K562 (cell line): ENCODE data around the gene LTK. TPM values are rescaled to one million over a fixed set of nuclear protein-coding genes. Genes with fewer than 3 reads are reported as not detected.

Experiments
- DNMT1 ChIP-seq: fragments of 450-650 bp; IDR thresholded peaks from 2 replicates; pipeline ENCODE4 v1.6.1; 2016; ENCODE audit warnings: antibody characterized with exemption, mild to moderate bottlenecking
- EP300 ChIP-seq: IDR thresholded peaks from 2 replicates; pipeline ENCODE4 v1.6.1; 2012; ENCODE audit warnings: low read length, improper control_type of control experiment
- FOXK1 ChIP-seq: sonication (generic); formaldehyde crosslinking; IDR thresholded peaks from 2 replicates; pipeline ENCODE4 v1.8.0; 2022; ENCODE audit warnings: missing genetic modification reagents, mild to moderate bottlenecking, borderline replicate concordance
- GATA2 ChIP-seq: sonication (generic); formaldehyde crosslinking; IDR thresholded peaks from 2 replicates; pipeline ENCODE4 v1.4.0; 2020; ENCODE audit warnings: mild to moderate bottlenecking, missing genetic modification reagents
- MAFG ChIP-seq: fragments of 450-650 bp; conservative IDR thresholded peaks from 2 replicates; pipeline ENCODE4 v1.6.1; 2016; ENCODE audit warnings: missing genetic modification characterization, missing compliant biosample characterization
- MBD1 ChIP-seq: fragments of 250-450 bp; sonication (Bioruptor Pico); IDR thresholded peaks from 2 replicates; pipeline ENCODE4 v1.8.0; 2022; ENCODE audit warnings: inconsistent platforms
- SIN3A ChIP-seq, 2 experiments: fragments of 150-350 bp in 1 of 2; IDR thresholded peaks; 2 replicates each; pipeline ENCODE4 v1.6.1; 2011 to 2016; ENCODE audit warnings: borderline replicate concordance in 2 of 2, low read depth in 2 of 2, low read length in 2 of 2, mild to moderate bottlenecking in 2 of 2, moderate library complexity in 2 of 2; ENCODE audit not compliant: control insufficient read depth in 1 of 2
- STAT5A ChIP-seq: IDR thresholded peaks from 2 replicates; pipeline ENCODE4 v1.6.1; 2012; ENCODE audit warnings: low read length, inconsistent platforms, borderline replicate concordance
- polyA plus RNA-seq, 8 experiments: library from polyadenylated mRNA; depleted of rRNA in 4 of 8; stranded (reverse) in 5 of 8; unstranded in 3 of 8; fragments of >200 nt; fragmentation: Nextera tagmentation in 2 of 8; fragmentation: Illumina TruSeq in 1 of 8; extraction: Ambion mirVana in 2 of 8; extraction: Trizol in 1 of 8; gene quantifications; 2 replicates each; pipeline versions ENCODE4 v1.2.1 to v1.2.3, GENCODE V29; 2011 to 2014; ENCODE audit warnings: inconsistent platforms in 1 of 8, missing spikeins in 1 of 8
- total RNA-seq, 7 experiments: library from RNA; depleted of rRNA in 6 of 7; stranded (reverse); fragments of >200 nt in 6 of 7; fragmentation: Illumina TruSeq in 2 of 7; extraction: Trizol in 2 of 7; gene quantifications; 2 replicates each; pipeline versions ENCODE4 v1.2.1 to v1.2.3, GENCODE V29; 2011 to 2021; ENCODE audit warnings: low replicate concordance in 1 of 7
- TF ChIP-seq, protein P1 (sequence below): fragments of 250-450 bp; sonication (Bioruptor Pico); IDR thresholded peaks from 2 replicates; pipeline ENCODE4 v1.4.0; 2020
- TF ChIP-seq, protein P2 (sequence below): fragments of 250-450 bp; sonication (Bioruptor Pico); IDR thresholded peaks from 2 replicates; pipeline ENCODE4 v1.5.1; 2021; ENCODE audit warnings: mild to moderate bottlenecking
- TF ChIP-seq, protein P3 (sequence below): fragments of 200-400 bp; formaldehyde crosslinking; IDR thresholded peaks from 2 replicates; pipeline ENCODE4 v1.6.1; 2017; ENCODE audit warnings: mild to moderate bottlenecking, low read depth, low read length, moderate library complexity

Gene LTK
- total and polyA plus RNA-seq, 9 of the 15 experiments (the other 6 are each of a cell fraction or from before 2014, with no cell fraction given) = 0.25 to 4.4 (median 1.8) TPM

- TF ChIP-seq, protein P1, sequence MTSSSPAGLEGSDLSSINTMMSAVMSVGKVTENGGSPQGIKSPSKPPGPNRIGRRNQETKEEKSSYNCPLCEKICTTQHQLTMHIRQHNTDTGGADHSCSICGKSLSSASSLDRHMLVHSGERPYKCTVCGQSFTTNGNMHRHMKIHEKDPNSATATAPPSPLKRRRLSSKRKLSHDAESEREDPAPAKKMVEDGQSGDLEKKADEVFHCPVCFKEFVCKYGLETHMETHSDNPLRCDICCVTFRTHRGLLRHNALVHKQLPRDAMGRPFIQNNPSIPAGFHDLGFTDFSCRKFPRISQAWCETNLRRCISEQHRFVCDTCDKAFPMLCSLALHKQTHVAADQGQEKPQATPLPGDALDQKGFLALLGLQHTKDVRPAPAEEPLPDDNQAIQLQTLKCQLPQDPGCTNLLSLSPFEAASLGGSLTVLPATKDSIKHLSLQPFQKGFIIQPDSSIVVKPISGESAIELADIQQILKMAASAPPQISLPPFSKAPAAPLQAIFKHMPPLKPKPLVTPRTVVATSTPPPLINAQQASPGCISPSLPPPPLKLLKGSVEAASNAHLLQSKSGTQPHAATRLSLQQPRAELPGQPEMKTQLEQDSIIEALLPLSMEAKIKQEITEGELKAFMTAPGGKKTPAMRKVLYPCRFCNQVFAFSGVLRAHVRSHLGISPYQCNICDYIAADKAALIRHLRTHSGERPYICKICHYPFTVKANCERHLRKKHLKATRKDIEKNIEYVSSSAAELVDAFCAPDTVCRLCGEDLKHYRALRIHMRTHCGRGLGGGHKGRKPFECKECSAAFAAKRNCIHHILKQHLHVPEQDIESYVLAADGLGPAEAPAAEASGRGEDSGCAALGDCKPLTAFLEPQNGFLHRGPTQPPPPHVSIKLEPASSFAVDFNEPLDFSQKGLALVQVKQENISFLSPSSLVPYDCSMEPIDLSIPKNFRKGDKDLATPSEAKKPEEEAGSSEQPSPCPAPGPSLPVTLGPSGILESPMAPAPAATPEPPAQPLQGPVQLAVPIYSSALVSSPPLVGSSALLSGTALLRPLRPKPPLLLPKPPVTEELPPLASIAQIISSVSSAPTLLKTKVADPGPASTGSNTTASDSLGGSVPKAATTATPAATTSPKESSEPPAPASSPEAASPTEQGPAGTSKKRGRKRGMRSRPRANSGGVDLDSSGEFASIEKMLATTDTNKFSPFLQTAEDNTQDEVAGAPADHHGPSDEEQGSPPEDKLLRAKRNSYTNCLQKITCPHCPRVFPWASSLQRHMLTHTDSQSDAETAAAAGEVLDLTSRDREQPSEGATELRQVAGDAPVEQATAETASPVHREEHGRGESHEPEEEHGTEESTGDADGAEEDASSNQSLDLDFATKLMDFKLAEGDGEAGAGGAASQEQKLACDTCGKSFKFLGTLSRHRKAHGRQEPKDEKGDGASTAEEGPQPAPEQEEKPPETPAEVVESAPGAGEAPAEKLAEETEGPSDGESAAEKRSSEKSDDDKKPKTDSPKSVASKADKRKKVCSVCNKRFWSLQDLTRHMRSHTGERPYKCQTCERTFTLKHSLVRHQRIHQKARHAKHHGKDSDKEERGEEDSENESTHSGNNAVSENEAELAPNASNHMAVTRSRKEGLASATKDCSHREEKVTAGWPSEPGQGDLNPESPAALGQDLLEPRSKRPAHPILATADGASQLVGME (CRISPR knock-in tag) = peak; percentile 57; the same call in 1 of the 2 replicates
- TF ChIP-seq, protein P2, sequence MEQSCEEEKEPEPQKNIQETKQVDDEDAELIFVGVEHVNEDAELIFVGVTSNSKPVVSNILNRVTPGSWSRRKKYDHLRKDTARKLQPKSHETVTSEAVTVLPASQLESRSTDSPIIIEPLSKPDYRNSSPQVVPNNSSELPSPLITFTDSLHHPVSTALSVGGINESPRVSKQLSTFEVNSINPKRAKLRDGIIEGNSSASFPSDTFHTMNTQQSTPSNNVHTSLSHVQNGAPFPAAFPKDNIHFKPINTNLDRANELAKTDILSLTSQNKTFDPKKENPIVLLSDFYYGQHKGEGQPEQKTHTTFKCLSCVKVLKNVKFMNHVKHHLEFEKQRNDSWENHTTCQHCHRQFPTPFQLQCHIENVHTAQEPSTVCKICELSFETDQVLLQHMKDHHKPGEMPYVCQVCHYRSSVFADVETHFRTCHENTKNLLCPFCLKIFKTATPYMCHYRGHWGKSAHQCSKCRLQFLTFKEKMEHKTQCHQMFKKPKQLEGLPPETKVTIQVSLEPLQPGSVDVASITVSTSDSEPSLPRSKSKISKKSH (CRISPR knock-in tag) = no peak
- no peak for TF ChIP-seq MAFG (tag)
- no peak for TF ChIP-seq DNMT1
- no peak for TF ChIP-seq MBD1 (CRISPR knock-in tag)
- TF ChIP-seq FOXK1 (CRISPR knock-in tag) = no peak
- peak; percentile 32 to 55; a peak in 2 of 4 replicates for TF ChIP-seq SIN3A (IDR thresholded peaks at IDR 0.05; ENCODE audit: borderline replicate concordance in 2 of 2, control insufficient read depth in 1 of 2, low read depth in 2 of 2, low read length in 2 of 2)
- no peak for TF ChIP-seq STAT5A
- no peak for TF ChIP-seq GATA2
- no peak for TF ChIP-seq EP300
- TF ChIP-seq, protein P3, sequence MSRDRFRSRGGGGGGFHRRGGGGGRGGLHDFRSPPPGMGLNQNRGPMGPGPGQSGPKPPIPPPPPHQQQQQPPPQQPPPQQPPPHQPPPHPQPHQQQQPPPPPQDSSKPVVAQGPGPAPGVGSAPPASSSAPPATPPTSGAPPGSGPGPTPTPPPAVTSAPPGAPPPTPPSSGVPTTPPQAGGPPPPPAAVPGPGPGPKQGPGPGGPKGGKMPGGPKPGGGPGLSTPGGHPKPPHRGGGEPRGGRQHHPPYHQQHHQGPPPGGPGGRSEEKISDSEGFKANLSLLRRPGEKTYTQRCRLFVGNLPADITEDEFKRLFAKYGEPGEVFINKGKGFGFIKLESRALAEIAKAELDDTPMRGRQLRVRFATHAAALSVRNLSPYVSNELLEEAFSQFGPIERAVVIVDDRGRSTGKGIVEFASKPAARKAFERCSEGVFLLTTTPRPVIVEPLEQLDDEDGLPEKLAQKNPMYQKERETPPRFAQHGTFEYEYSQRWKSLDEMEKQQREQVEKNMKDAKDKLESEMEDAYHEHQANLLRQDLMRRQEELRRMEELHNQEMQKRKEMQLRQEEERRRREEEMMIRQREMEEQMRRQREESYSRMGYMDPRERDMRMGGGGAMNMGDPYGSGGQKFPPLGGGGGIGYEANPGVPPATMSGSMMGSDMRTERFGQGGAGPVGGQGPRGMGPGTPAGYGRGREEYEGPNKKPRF = no peak
These were observed 20.3 kb downstream of the LTK start, which contains the start of gene ITPKA (continued) for GRCh38 chr15:41493205-41493901.
